Upper lobe of right lung (tissue), 1 donor: Measurements from ENCODE around the gene TTC3. TPM values are rescaled to one million over a fixed set of nuclear protein-coding genes. Genes with fewer than 3 reads are reported as not detected.

Experiments
- ATAC-seq: fragments of 200-7000 bp; cut with Tn5 transposase; one replicate; pipeline ENCODE4 v1.9.1; 2020; ENCODE audit warnings: mild to moderate bottlenecking, moderate library complexity
- DNase-seq: peaks from one replicate; pipeline ENCODE4 v3.0.0-alpha.2; 2020
- H3K27ac ChIP-seq: fragments of 200-600 bp; one replicate; pipeline ENCODE4 v1.8.0; 2022
- H3K27me3 ChIP-seq: fragments of 200-600 bp; one replicate; pipeline ENCODE4 v1.8.0; 2022; ENCODE audit warnings: mild to moderate bottlenecking
- H3K36me3 ChIP-seq: fragments of 200-600 bp; one replicate; pipeline ENCODE4 v1.8.0; 2022
- H3K4me1 ChIP-seq: fragments of 200-600 bp; one replicate; pipeline ENCODE4 v1.8.0; 2022
- H3K4me3 ChIP-seq: fragments of 200-600 bp; one replicate; pipeline ENCODE4 v1.8.0; 2022; ENCODE audit warnings: mild to moderate bottlenecking
- H3K9me3 ChIP-seq: fragments of 200-600 bp; one replicate; pipeline ENCODE4 v1.8.0; 2022
- CTCF ChIP-seq: fragments of 200-600 bp; IDR thresholded peaks from one replicate; pipeline ENCODE4 v1.8.0; 2022; ENCODE audit warnings: antibody characterized with exemption
- intact Hi-C: fragments of 100-400 bp; cut with DNase I; formaldehyde crosslinking; loops from one replicate; pipeline ENCODE4 v1.11.0; 2022
- total RNA-seq: library from RNA; stranded (reverse); fragmentation: NEBNext Ultra II Directional; extraction: Animal tissue kit (Norgen Biotek cat#: 25700); gene quantifications from one replicate; pipeline ENCODE4 v1.2.1, GENCODE V29; 2021
- donor health status: DM: no; HTN: yes; CAD: no; lungs with severe emphysema.

Gene TTC3
- total RNA-seq, 1 donor from 2014 or later, result 99.0 TPM

GRCh38 chr21:37157938-37158337 lies 84.9 kb downstream of the TTC3 start:
- no peak for ATAC-seq
- Histone ChIP-seq H3K27me3 (no peaks in the 10 kb centered on the region), H3K9me3 (no peaks in the 10 kb centered on the region), H3K4me1 (peaks cover 5% of the 10 kb centered on the region), H3K36me3 (peaks cover 73% of the 10 kb centered on the region), H3K4me3 (no peak overlapping the region), H3K27ac (no peak overlapping the region)
- DNase-seq, result no peak
- intact Hi-C loops, result no loop called here
- TF ChIP-seq CTCF, result no peak

- DNase-seq (no peak), ATAC-seq (no peak)
- Histone ChIP-seq H3K4me1 (peaks cover under 1% of the 10 kb centered on the region), H3K27ac (no peak overlapping the region), H3K36me3 (peaks cover 72% of the 10 kb centered on the region), H3K9me3 (no peaks in the 10 kb centered on the region), H3K27me3 (no peaks in the 10 kb centered on the region), H3K4me3 (no peak overlapping the region)
- TF ChIP-seq CTCF, result no peak
- intact Hi-C loops, result no loop called here
Observed at GRCh38 chr21:37159053-37159776, 86.2 kb downstream of the TTC3 start.

- no peak for TF ChIP-seq CTCF
- DNase-seq, result no peak
- Histone ChIP-seq H3K4me1 (no peaks in the 10 kb centered on the region), H3K27ac (no peak overlapping the region), H3K9me3 (no peaks in the 10 kb centered on the region), H3K27me3 (no peaks in the 10 kb centered on the region), H3K36me3 (peaks cover 64% of the 10 kb centered on the region), H3K4me3 (no peak overlapping the region)
- ATAC-seq, result no peak
- intact Hi-C loops, result no loop called here
Observed at GRCh38 chr21:37159949-37160348, 86.9 kb downstream of the TTC3 start.

GRCh38 chr21:37164742-37165141 lies 91.7 kb downstream of the TTC3 start:
- Histone ChIP-seq H3K27ac (no peak overlapping the region), H3K4me1 (no peaks in the 10 kb centered on the region), H3K9me3 (no peaks in the 10 kb centered on the region), H3K36me3 (peaks cover 68% of the 10 kb centered on the region), H3K27me3 (no peaks in the 10 kb centered on the region), H3K4me3 (no peak overlapping the region)
- DNase-seq (no peak), ATAC-seq (no peak)
- intact Hi-C loops, result no loop called here
- no peak for TF ChIP-seq CTCF

GRCh38 chr21:37165586-37165985 lies 92.5 kb downstream of the TTC3 start:
- no peaks in the 10 kb centered on the region for H3K9me3 ChIP-seq
- no peak overlapping the region for H3K27ac ChIP-seq
- no peak for TF ChIP-seq CTCF
- no peaks in the 10 kb centered on the region for H3K27me3 ChIP-seq
- no peaks in the 10 kb centered on the region for H3K4me1 ChIP-seq
- H3K36me3 ChIP-seq, result peaks cover 66% of the 10 kb centered on the region
- DNase-seq (no peak), ATAC-seq (no peak)
- intact Hi-C loops, result no loop called here
- H3K4me3 ChIP-seq, result no peak overlapping the region

GRCh38 chr21:37166733-37167132 lies 93.7 kb downstream of the TTC3 start:
- H3K27ac ChIP-seq, result no peak overlapping the region
- DNase-seq (no peak), ATAC-seq (peak; percentile 43)
- no peaks in the 10 kb centered on the region for H3K9me3 ChIP-seq
- H3K27me3 ChIP-seq, result no peaks in the 10 kb centered on the region
- no peak overlapping the region for H3K4me3 ChIP-seq
- H3K36me3 ChIP-seq, result peaks cover 64% of the 10 kb centered on the region
- H3K4me1 ChIP-seq, result no peaks in the 10 kb centered on the region
- intact Hi-C loops, result no loop called here
- peak; percentile 8 for TF ChIP-seq CTCF
